ENCODE measurements around the gene RPS2.

The RPS2 gene

DNA sequence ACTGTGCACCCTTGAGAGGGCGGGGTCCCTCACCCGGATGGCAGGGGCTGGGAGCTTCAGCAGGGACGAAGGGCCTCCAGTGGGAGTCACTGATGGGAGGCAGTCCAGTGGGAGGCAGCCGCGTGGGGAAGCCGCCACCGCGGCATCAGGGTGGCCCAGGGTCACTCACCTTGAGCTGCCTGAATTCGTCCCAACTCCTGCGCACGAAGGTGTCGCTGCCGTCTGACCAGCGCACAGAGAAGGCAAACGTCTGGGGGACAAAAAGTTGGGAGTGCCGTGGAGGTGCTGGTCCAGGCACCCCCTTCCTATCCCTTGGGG, 16.1 kb upstream of the RPS2 start:
- no peak for DNase-seq
- Histone ChIP-seq H3K27me3 (ENCODE audit: insufficient read depth, low read depth, severe bottlenecking) (no peaks in the 10 kb centered on the region), H3K9me3 (ENCODE audit: severe bottlenecking) (no peaks in the 10 kb centered on the region), H3K36me3 (peaks cover 49% of the 10 kb centered on the region), H3K27ac (peak overlapping the region; percentile 91), H3K4me3 (ENCODE audit: low read depth, low read length) (no peak overlapping the region)
- TF ChIP-seq, protein P1, sequence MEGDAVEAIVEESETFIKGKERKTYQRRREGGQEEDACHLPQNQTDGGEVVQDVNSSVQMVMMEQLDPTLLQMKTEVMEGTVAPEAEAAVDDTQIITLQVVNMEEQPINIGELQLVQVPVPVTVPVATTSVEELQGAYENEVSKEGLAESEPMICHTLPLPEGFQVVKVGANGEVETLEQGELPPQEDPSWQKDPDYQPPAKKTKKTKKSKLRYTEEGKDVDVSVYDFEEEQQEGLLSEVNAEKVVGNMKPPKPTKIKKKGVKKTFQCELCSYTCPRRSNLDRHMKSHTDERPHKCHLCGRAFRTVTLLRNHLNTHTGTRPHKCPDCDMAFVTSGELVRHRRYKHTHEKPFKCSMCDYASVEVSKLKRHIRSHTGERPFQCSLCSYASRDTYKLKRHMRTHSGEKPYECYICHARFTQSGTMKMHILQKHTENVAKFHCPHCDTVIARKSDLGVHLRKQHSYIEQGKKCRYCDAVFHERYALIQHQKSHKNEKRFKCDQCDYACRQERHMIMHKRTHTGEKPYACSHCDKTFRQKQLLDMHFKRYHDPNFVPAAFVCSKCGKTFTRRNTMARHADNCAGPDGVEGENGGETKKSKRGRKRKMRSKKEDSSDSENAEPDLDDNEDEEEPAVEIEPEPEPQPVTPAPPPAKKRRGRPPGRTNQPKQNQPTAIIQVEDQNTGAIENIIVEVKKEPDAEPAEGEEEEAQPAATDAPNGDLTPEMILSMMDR (IDR thresholded peaks at IDR 0.05; ENCODE audit: low read depth, low read length): no peak

DNA sequence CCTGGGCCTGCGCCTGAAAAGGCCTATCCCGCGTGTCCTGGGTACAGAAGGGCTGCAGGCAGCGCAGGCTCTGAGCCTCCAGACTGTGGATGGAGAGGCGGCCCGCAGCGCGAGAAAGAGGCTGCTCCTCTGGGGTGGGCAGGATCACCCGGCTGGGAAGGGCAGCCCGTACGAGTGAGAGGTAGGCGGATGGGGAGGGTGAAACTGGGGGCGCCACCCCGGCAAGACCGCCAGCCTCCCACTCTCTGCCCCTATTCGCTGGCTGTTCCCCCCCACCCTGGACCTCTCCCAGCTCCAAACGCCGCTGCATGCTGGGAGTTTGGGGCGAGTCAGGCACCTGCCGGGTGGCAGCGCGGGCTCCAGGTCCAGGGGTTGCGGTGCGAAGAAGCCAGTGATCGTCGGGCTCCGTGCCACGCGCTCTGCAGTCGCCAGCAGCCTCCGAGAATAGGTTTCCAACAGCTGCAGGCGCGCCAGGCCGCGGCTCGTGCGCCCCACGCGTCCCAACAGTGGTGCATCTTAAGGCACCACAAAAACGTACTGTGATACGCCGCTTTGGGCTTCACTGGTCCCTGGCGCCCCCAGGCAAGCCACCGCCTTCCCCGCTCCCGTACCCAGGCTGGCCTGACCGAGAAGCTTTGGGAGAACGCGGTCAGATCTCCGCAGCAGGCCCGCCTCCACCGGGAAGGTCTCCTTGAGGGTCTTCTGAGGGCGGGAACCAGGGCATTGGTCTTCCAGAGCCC, 15.6 kb upstream of the RPS2 start:
- H3K36me3 ChIP-seq: peaks cover 49% of the 10 kb centered on the region
- TF ChIP-seq, protein P1 (IDR thresholded peaks at IDR 0.05; ENCODE audit: low read depth, low read length): no peak
- H3K4me3 ChIP-seq (ENCODE audit: low read depth, low read length): no peak overlapping the region
- no peak for DNase-seq
- H3K9me3 ChIP-seq (ENCODE audit: severe bottlenecking): no peaks in the 10 kb centered on the region
- H3K27me3 ChIP-seq (ENCODE audit: insufficient read depth, low read depth, severe bottlenecking): no peaks in the 10 kb centered on the region
- peak overlapping the region; percentile 91 for H3K27ac ChIP-seq

DNA sequence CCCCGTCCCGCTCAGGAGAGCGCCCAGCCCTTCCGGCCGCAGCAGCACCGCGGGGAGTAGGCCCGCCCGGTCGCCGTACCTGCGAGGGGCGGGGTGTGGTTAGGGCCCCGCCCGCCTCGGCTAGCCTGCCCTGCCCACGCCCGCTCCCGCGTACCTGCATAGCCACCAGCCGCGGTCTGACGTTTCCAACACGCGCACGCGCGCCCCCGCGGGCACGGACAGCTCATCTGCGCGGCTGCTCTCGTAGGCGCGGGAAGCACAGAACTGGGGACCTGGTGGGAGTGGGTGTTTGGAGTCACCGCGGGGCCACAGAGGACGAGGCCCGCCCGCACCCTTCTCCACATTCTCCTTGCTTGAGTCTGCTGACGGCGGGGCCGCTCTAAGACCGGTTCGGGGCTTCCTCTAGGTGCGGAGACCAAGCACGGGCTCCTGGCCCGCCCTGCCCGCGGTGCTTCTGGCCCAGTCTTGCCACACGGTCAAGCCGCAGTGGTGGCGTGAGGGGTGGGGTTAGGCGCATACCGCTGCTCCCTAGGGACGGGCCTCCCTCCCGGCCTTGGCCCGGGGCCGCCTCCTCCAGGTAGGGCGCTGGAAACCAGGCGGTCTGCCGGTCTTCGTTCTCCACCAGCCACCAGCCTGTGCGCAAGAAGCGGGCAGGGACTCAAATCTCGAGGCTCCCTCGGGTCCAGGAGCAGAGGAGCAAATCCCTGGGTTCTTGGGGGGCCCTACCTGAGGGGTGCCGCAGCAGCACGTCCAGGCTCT, 14.8 kb upstream of the RPS2 start:
- Histone ChIP-seq H3K27me3 (ENCODE audit: insufficient read depth, low read depth, severe bottlenecking) (no peaks in the 10 kb centered on the region), H3K9me3 (ENCODE audit: severe bottlenecking) (no peaks in the 10 kb centered on the region), H3K27ac (no peak overlapping the region), H3K4me3 (ENCODE audit: low read depth, low read length) (no peak overlapping the region), H3K36me3 (peaks cover 53% of the 10 kb centered on the region)
- DNase-seq: no peak
- TF ChIP-seq, protein P1 (IDR thresholded peaks at IDR 0.05; ENCODE audit: low read depth, low read length): no peak

DNA sequence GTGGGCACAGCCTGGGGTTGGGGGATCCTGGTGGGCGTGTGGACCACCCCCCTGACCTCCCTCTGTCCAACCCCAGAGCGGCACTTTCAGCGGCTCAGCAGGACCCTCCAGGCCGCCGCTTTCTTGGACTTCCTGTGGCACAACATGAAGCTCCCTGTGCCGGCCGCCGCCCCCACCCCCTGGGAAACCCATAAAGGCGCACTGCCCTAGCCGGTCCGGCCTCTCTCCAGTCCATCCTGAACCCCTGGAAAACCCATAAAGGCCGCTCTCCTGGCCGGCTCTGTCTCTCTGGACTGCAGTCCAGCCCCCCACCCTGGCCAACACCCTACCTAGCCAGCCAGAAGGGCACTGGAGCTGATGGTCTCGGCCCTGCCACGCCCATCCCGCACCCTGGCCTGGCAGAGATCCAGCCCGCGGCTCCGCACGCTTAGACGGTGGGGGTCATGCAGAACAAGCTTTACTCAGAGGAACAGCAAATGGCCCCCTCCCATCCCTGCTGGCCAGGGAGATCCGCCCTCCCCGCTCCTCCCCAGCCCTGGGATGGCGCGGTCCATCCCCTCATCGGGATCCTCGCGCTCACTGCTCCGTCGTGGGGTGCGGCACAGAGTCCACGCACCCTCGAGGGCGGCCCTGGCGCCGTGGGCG, 14.0 kb upstream of the RPS2 start:
- Histone ChIP-seq H3K9me3 (ENCODE audit: severe bottlenecking) (no peaks in the 10 kb centered on the region), H3K27ac (no peak overlapping the region), H3K4me3 (ENCODE audit: low read depth, low read length) (no peak overlapping the region), H3K27me3 (ENCODE audit: insufficient read depth, low read depth, severe bottlenecking) (no peaks in the 10 kb centered on the region), H3K36me3 (peaks cover 57% of the 10 kb centered on the region)
- TF ChIP-seq, protein P1 (IDR thresholded peaks at IDR 0.05; ENCODE audit: low read depth, low read length): no peak
- no peak for DNase-seq

GRCh38 chr16:1977875-1978268, 13.2 kb upstream of the RPS2 start:
- Histone ChIP-seq H3K27me3 (ENCODE audit: insufficient read depth, low read depth, severe bottlenecking) (no peaks in the 10 kb centered on the region), H3K27ac (no peak overlapping the region), H3K4me3 (ENCODE audit: low read depth, low read length) (no peak overlapping the region), H3K36me3 (peaks cover 57% of the 10 kb centered on the region), H3K9me3 (ENCODE audit: severe bottlenecking) (no peaks in the 10 kb centered on the region)
- DNase-seq: no peak
- TF ChIP-seq, protein P1 (IDR thresholded peaks at IDR 0.05; ENCODE audit: low read depth, low read length): no peak

Measured in WERI-Rb-1 (cell line).